Tibial nerve (tissue), 4 donors: Measurements from ENCODE around the gene ZNF83.

Source experiments
- EP300 ChIP-seq, 2 donors: sonication (generic); formaldehyde crosslinking; IDR thresholded peaks; one replicate each; pipeline ENCODE4 v1.6.1; 2017; ENCODE audit warnings: antibody characterized with exemption in 2 of 2, mild to moderate bottlenecking in 1 of 2
- POLR2A ChIP-seq, 2 donors: fragments of 450-650 bp; IDR thresholded peaks; one replicate each; pipeline ENCODE4 v1.6.1; 2017; ENCODE audit warnings: antibody characterized with exemption in 2 of 2, mild to moderate bottlenecking in 2 of 2, moderate library complexity in 2 of 2
- TF ChIP-seq, protein P1 (sequence below), 5 experiments: fragments of 200-600 bp in 3 of 5; fragments of 450-650 bp in 2 of 5; sonication (generic) in 3 of 5; IDR thresholded peaks; one replicate each; pipeline ENCODE4 v1.5.1; 2016 to 2019; ENCODE audit warnings: antibody characterized with exemption in 5 of 5, mild to moderate bottlenecking in 3 of 5, moderate library complexity in 2 of 5

DNA sequence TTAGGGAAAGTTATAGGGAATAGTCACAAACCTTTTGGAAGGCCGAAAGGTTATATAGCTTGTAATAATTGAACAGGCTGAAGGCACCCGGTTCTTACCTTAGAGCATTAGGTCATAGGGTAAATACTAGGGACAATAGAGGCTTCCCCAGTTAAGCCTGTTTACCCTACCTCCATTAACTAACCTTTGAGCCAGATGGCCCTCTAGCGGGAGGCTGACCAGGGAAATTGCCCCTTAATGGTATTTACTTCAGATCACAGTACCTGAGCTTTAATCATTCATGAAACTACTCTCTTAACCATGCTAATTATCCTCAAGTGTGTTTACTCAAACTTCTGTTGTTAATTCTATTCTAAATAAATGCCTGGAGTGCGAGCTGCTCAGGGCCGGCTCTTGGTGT is 20.4 kb upstream of the ZNF83 start:
- TF ChIP-seq, protein P1, sequence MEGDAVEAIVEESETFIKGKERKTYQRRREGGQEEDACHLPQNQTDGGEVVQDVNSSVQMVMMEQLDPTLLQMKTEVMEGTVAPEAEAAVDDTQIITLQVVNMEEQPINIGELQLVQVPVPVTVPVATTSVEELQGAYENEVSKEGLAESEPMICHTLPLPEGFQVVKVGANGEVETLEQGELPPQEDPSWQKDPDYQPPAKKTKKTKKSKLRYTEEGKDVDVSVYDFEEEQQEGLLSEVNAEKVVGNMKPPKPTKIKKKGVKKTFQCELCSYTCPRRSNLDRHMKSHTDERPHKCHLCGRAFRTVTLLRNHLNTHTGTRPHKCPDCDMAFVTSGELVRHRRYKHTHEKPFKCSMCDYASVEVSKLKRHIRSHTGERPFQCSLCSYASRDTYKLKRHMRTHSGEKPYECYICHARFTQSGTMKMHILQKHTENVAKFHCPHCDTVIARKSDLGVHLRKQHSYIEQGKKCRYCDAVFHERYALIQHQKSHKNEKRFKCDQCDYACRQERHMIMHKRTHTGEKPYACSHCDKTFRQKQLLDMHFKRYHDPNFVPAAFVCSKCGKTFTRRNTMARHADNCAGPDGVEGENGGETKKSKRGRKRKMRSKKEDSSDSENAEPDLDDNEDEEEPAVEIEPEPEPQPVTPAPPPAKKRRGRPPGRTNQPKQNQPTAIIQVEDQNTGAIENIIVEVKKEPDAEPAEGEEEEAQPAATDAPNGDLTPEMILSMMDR (IDR thresholded peaks at IDR 0.05) = no peak
- TF ChIP-seq EP300 (IDR thresholded peaks at IDR 0.05) (no peak), POLR2A (IDR thresholded peaks at IDR 0.05) (no peak)
